GM18873 (cell line): ENCODE results near the gene ELMOD3.
"Not testable (repeated sequence)": the region's sequence is repeated elsewhere in the genome, so short reads cannot be mapped to it uniquely, and the experiment has no call there.

ENCODE experiments used
- ATAC-seq: cut with Tn5 transposase; IDR thresholded peaks from one replicate; pipeline ENCODE4 v1.9.1; 2021; ENCODE audit warnings: mild to moderate bottlenecking, moderate library complexity, moderate number of reproducible peaks; ENCODE audit not compliant: unreplicated experiment, low FRiP score

Gene ELMOD3

DNA sequence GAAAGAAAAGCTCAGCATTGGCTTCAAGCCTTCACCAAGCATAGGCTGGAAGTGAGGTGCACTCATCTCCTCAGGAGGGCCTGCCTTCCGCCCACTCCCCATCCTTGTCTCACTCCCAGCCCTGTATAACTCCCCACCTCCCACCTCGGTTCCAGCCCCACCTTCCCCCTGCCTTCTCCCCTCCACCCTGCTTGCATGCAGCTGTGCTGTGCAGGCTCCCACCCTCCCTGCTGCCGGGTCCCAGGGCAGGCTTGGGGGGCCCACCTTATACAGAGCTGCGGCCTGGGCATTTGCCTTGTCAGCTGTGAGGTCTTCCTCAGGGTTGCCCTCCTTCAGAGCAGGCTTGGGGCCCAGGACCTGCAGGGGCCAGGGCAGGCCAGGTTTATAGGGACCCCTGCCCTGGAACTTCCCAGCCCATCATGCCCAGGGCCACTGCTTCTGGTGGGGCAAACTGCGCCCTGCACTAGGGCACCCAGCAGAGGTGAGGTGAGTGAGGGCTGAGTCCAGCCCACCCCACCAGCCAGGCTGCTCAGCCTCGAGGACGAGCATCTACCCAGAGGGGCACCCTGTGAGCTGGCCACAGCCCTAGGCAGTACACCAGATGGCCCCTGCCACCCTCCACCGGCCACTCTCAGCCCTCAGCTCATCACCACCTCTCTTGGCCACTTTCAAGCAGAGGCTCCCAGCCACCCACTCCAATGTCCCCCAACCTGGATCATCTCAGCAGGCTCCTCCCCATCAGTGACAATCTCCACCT lies 44.0 kb downstream of the ELMOD3 start:
- ATAC-seq = no peak

GRCh38 chr2:85399183-85399455 lies 44.5 kb downstream of the ELMOD3 start:
- no peak for ATAC-seq

DNA sequence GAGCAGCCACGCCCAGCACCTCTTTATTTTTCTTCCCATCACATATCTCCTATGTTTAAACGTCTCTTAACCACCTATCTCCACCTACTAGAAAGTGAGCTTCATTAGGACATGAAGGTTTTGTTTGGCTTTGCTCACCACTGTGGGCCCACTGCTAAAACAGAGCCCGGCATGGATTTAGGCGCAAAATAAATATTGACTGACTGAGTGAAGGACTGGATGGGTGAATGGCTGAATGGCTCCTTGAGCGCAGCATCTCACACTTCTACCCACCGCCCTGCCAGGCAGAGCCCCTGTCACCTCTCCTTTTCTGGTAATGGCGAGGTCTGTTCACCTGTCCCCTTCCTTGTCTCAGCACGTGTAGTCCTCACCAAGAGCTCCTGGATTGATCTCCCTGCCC lies 45.5 kb downstream of the ELMOD3 start:
- no peak for ATAC-seq

DNA sequence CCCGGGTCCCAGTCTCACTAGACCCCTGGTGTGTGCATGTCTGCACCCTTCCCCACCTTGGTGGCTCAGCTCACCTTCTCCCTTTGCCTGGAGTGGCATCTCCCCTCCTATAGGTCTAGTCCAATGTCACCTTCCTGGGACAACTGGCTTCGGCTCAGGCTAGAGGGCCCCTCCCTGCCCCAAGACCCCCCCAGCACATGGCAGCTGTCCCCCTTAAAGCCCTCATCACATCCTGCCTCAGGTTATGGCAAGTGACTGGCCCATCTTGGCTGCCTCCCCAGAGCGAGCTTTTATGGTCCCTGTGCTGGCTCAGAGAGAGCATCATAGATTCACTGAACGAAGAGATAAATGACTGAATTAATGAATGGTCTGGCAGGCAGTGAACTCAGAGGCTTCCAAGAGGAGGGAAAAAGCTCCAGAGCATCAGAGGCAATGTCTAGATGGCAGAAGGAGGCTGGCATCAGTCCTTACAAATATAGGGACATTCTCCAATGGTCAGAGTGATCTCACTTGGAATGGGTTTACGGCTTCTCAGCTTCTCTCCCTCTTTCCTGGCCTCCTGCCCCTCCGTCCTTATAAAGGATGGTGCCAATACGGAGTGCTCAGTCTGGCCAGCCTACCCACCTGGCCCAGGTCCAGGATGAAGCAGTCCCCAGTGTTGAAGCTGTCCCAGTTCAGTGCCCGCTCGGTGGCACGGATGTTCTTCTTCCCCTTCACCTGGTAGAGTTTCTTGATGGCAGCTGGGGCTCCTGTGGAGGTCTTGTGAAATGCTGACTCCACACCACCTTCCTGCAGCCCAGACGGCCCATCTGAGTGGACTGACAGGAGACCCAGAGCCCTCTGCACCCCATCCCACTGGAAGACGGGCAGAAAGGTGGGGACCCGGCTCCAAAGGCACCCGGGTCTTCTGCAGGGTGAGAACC lies 46.2 kb downstream of the ELMOD3 start:
- no peak for ATAC-seq

DNA sequence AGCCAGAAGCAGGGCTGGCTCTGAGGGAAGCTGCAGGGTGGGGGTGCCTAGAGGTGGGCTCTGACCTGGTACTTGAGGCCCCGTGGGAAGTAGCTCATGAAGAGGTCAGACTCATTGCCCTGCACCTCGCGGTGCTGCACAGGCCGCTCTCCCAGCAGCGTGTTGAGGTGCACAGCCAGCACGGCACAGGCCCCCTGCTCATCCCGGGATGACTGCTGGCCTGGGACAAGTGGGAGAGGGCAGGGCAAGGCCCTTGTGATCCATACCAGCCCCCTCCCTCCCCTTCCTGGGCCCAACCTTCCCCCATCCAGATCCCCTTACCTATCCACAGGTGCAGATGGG lies 46.9 kb downstream of the ELMOD3 start:
- ATAC-seq = no peak

GRCh38 chr2:85401844-85402243 lies 47.3 kb downstream of the ELMOD3 start:
- no peak for ATAC-seq

GRCh38 chr2:85405201-85406059 lies 50.9 kb downstream of the ELMOD3 start:
- peak; percentile 66 for ATAC-seq

DNA sequence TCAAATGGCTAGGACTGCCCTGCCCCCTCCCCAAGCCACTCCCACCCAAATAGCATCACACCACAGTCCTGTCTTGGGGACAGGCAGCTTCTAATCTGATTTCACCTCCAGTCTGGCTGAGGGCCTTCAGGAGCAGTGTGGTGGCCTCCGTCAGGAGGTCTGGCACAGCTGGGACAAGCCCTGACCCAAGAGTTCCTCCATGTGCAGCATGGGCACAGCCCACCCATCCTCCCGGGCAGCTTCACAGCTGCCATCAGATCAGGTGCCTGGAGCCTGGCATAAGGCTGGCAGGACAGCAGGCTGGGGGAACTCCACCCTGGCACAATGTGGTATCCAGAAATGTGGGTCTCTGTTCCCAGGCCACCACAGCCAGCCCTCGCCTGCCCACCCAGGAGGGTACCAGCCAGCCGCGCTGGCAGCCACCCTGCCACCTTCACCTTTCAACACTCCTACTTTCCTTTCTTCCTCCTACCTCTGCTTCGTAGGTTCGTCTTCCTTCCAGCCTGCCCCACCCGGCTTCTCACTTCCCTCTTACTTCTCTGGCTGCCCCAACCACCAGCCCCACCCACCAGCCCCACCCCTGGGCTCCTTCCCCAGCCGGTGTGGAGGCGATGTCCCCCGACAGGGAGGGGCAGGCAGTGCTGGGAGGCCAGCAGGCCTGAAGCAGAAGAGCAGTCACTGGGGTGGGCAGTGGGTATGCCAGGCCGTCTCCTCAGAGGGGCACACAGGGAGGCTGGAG lies 55.4 kb downstream of the ELMOD3 start, which contains the start of gene CAPG:
Gene CAPG (minus strand): TSS at position 522 of the 739 bp plus-strand sequence. CDS start 8,221 bp downstream, outside the sequence.
- ATAC-seq = no peak

DNA sequence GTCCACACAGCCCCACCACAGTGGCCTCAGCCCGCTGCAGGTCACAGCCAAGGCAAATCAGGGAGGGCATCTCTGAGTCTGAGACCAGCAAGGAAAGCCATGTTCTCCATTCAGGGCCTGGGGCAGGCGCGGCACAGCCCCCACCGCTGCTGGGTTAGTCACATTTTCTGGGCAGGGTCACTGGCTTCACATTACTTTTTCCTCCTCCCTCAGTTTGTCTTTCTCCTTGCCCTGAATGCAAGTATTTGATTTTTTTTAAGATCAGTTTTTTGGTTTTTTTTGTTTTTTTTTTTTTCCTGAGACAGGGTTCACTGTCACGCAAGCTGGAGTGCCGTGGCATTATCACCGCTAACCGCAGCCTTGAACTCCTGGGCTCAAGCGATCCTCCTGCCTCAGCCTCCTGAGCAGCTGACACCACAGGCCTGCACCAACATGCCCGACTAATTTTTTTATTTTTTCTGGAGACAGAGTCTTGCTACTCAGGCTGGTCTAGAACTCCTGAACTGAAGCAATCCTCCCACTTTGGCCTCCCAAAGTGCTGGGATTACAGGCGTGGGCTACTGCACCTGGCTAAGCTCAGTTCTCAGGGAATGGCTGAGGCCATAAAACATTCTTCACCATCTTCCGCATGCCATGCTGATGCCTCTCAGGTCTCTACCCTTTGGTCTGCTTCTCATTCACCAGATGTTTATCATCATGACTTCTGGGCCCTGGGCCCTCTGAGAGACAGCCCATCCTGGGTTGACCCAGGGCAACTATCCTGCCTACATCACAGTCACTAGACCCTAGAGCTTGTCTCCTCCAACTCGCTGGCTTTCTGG lies 56.2 kb downstream of the ELMOD3 start:
- no peak for ATAC-seq

GRCh38 chr2:85411405-85411748 lies 56.8 kb downstream of the ELMOD3 start:
- ATAC-seq = no peak

DNA sequence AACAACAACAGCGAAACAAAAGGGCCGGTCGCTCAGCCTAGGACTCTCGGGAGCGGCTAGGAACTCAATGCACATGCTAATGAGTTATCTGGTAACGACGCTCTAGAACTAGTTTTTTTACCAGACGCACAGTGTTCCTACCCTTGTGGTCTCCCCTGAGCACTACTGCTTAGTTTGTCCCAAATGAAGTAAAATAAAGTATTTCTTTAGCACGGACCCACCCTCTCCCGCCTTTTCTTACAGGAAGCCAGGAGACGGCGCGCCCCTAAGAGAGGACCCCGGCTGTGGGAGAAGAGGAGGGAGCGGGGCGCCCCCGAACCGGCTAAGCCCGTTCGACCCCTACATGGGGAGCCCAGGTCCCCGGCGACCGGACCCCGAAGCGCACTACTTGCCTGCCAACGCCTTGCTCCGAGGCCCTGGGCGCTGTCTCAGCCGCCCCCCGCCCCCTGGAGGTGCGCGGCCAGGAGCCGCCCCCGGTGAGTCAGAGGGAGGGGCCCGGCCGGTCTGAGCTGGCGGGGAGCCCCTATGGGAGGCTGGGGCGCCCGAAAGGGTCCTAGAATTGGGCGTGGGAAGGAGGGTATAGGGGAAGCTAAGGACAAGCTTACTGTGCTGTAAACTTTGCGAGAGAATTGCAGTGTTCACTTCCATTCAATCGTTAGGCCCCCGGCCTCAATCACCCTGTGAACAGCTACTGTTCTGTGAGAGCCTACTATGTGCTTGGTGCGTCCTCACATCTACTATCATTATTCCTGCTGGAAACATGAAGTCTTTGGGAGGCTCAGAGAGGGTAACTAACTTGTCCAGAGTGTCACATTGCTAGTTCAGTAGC lies 59.2 kb downstream of the ELMOD3 start:
- ATAC-seq = no peak

DNA sequence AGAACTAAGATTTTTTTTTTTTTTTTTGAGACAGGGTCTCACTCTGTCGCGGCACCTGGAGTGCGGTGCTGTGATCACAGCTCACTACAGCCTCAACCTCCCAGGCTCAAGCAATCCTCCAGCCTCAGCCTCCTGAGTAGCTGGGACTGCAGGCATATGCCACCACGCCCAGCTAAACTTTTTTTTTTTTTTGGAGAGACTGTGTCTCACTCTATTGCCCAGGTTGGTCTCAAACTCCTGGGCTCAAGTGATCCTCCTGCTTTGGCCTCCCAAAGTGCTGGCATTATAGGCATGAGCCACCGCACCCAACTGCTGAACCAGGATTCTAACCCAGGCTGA lies 59.8 kb downstream of the ELMOD3 start:
- not testable (repeated sequence) for ATAC-seq

GRCh38 chr2:85414761-85415553 lies 60.4 kb downstream of the ELMOD3 start:
- ATAC-seq = no peak

DNA sequence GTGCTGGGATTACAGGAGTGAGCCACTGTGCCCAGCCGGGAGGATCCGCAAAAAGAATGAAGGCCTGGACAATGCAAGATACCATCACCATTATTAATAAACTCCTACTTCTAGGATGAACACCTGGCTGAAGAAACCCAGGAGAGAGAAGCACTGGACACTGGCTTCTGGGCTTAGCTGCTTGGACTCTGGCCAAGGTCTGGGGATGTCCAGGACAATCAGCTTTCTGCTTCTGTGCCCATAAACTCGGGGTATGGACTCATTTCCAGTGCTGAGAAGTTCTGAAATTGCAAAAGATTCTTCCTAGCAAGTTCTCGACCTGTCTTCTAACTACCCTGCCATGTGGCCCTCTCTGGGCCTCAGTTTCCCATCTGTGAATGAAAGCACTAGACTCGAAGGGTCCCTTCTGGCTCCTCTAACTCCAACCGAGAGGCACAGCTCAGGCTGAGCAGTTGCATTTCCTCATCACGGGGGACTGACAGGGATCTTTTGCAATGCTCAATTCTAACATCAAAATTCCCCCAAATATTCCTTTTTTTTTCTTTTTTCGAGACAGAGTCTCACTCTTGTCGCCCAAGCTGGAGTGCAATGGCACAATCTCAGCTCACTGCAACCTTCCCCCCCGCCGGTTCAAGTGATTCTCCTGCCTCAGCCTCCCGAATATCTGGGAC lies 61.5 kb downstream of the ELMOD3 start:
- ATAC-seq = no peak

DNA sequence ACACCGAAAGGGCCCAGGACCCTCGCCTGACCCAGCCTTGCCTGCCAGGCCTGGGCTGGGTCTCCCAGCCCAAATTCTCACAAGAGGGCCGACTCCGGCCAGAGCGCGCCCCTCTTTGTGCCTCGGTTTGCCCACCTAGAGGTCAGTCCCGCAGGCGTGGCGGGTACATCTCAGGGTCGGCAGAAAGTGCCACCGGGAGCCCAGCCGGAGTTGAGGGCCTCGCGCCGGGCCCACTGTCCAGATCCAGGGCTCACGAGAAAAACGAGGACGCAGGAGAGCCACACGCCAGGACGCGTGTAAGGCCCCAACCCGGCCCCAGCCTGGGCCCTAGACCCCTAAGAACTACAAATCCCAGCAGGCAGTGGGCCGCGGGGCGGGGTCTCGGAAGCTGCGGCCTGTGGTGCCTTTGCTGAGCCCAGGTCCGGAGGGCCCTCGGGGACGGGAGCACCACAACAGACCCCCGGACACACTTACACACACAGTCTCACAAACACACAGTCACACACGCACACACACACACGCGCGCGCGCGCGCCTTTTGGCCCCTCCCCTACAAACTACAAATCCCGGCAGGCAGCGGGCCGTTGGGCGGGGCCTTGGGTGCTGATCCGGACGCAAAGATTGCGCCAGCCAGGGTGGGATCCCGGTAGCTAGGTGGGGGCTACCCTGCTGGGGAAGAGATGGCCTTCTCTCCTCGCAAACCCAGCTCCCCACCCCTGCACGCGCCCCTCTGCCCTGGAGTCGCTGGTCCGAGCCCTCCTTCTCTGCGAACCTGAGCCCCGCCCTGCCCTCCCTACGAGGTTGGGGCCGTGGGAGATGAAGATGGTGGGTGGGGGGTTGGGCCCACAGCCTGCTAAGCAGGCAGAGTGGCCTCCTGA lies 63.8 kb downstream of the ELMOD3 start, which contains the start of gene SH2D6:
Gene SH2D6 (plus strand): TSS at position 583 of the 877 bp plus-strand sequence. CDS start 10,752 bp downstream, outside the sequence.
- peak; percentile 54 for ATAC-seq

- ATAC-seq = no peak
Observed at GRCh38 chr2:85419009-85419675, 64.6 kb downstream of the ELMOD3 start.
